ENCODE data around the gene MMRN2. TPM values are rescaled to one million over a fixed set of nuclear protein-coding genes. Genes with fewer than 3 reads are reported as not detected.

MMRN2 gene
- total RNA-seq, 1 donor from 2014 or later: 4.1 TPM

GRCh38 chr10:86900955-86901354, 56.5 kb downstream of the MMRN2 start:
- FAIRE-seq (no peak), DNase-seq (ENCODE audit: low spot score in 2 of 2) (peak in 1 of 2 donors; percentile 16)

- FAIRE-seq: peak; percentile 88
These were observed 57.6 kb downstream of the MMRN2 start for GRCh38 chr10:86899670-86900276.

GRCh38 chr10:86899132-86899531, 58.3 kb downstream of the MMRN2 start:
- FAIRE-seq (no peak), DNase-seq (ENCODE audit: low spot score in 2 of 2) (no peak)

More at GRCh38 chr10:86899670-86900276, 57.6 kb downstream of the MMRN2 start:
- peak; percentile 22 to 34 for DNase-seq (ENCODE audit: low spot score in 2 of 2)

GRCh38 chr10:86898511-86898910, 58.9 kb downstream of the MMRN2 start:
- DNase-seq (ENCODE audit: low spot score in 2 of 2): no peak
- FAIRE-seq: no peak

- FAIRE-seq (no peak), DNase-seq (ENCODE audit: low spot score in 2 of 2) (no peak)
These were observed 67.4 kb downstream of the MMRN2 start for GRCh38 chr10:86889997-86890396.

GRCh38 chr10:86888585-86889381, 68.6 kb downstream of the MMRN2 start:
- FAIRE-seq (no peak), DNase-seq (ENCODE audit: low spot score in 2 of 2) (no peak)

Small RNA genes within 50 kb of the gene (small RNA-seq; reads per million reads assigned to genes)
- not detected for gene BMS1P3
- gene RNU1-19P: 0.20 reads per million

Other genes starting within 250 kb of the MMRN2 start
- 46.5 TPM for gene BMPR1A, start 201.0 kb downstream of the MMRN2 start, total RNA-seq
- gene SNCG, start 984 bp upstream of the MMRN2 start, total RNA-seq: 1.6 TPM
- 0.41 TPM for gene ADIRF, start 10.9 kb upstream of the MMRN2 start, total RNA-seq
- gene FAM25A, start 62.7 kb upstream of the MMRN2 start, total RNA-seq: not detected
- 213 TPM for gene GLUD1, start 137.2 kb upstream of the MMRN2 start, total RNA-seq
- gene SHLD2, start 137.6 kb upstream of the MMRN2 start, total RNA-seq: 42.8 TPM